WERI-Rb-1 (cell line): ENCODE measurements around the gene KAZN.

Source experiments
- DNase-seq: peaks from one replicate; pipeline ENCODE4 v3.0.0-alpha.2; 2020
- H3K27ac ChIP-seq: fragments of 250-450 bp; sonication (Bioruptor Pico); 2 replicates; pipeline ENCODE4 v1.5.1; 2020; ENCODE audit warnings: mild to moderate bottlenecking, moderate library complexity
- H3K27me3 ChIP-seq: fragments of 250-450 bp; sonication (Bioruptor Pico); 2 replicates; pipeline ENCODE4 v1.5.1; 2021; ENCODE audit warnings: mild to moderate bottlenecking, low read depth, moderate library complexity; ENCODE audit not compliant: insufficient read depth, severe bottlenecking
- H3K36me3 ChIP-seq: fragments of 250-450 bp; sonication (Bioruptor Pico); 2 replicates; pipeline ENCODE4 v1.5.1; 2020; ENCODE audit warnings: mild to moderate bottlenecking, moderate library complexity
- H3K4me3 ChIP-seq: 2 replicates; pipeline ENCODE4 v1.5.1; 2011; ENCODE audit warnings: low read depth, mild to moderate bottlenecking, control low read depth, low read length
- H3K9me3 ChIP-seq: fragments of 250-450 bp; sonication (Bioruptor Pico); 2 replicates; pipeline ENCODE4 v1.5.1; 2021; ENCODE audit warnings: mild to moderate bottlenecking, moderate library complexity; ENCODE audit not compliant: severe bottlenecking
- TF ChIP-seq, protein P1 (sequence below): IDR thresholded peaks from 2 replicates; pipeline ENCODE4 v1.5.1; 2011; ENCODE audit warnings: low read depth, mild to moderate bottlenecking, control low read depth, inconsistent platforms, low read length

KAZN gene

DNA sequence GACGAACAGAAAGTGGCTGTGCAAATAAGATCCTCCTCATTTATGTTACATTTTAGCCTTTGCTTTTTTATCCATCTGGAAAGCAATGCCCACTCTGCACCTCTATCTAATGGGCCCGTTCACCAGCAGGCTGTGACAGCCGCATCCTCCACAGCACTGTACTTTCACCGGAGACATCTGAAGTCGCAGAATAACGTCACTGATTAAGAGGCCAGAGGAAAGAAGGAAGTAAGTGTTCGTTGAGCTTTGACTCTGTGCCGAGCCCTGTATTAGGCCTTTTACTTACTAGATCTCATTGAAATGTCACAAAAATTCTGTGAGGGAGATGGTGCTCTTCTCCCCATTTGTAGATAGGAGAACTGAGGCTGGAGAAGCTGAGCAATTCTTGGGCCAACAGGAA lies 62.3 kb downstream of the KAZN start:
- TF ChIP-seq, protein P1, sequence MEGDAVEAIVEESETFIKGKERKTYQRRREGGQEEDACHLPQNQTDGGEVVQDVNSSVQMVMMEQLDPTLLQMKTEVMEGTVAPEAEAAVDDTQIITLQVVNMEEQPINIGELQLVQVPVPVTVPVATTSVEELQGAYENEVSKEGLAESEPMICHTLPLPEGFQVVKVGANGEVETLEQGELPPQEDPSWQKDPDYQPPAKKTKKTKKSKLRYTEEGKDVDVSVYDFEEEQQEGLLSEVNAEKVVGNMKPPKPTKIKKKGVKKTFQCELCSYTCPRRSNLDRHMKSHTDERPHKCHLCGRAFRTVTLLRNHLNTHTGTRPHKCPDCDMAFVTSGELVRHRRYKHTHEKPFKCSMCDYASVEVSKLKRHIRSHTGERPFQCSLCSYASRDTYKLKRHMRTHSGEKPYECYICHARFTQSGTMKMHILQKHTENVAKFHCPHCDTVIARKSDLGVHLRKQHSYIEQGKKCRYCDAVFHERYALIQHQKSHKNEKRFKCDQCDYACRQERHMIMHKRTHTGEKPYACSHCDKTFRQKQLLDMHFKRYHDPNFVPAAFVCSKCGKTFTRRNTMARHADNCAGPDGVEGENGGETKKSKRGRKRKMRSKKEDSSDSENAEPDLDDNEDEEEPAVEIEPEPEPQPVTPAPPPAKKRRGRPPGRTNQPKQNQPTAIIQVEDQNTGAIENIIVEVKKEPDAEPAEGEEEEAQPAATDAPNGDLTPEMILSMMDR, result no peak
- no peak overlapping the region for H3K4me3 ChIP-seq
- H3K36me3 ChIP-seq, result no peaks in the 10 kb centered on the region
- H3K27ac ChIP-seq, result no peak overlapping the region
- no peak for DNase-seq
- H3K9me3 ChIP-seq, result no peaks in the 10 kb centered on the region
- H3K27me3 ChIP-seq, result peaks cover 7% of the 10 kb centered on the region

DNA sequence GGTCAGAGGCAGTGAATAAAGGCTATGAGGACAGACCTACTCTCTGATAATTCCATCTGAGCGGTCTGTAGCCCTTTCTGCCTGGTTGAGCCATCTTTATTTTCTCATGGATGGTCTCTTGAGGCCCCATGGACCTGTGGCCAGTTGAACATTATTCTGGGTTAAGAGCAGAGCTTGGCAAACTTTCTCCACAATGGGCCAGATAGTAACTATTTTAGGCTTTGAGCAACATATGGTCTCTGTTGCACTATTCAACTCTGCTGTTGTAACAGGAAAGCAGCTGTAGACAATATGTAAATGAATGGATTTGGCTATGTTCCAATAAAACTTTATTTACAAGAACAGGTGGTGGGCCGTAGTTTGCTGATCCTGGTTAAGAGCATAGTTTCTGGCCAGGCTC lies 62.7 kb downstream of the KAZN start:
- no peak for DNase-seq
- Histone ChIP-seq H3K9me3 (no peaks in the 10 kb centered on the region), H3K27ac (no peak overlapping the region), H3K36me3 (no peaks in the 10 kb centered on the region), H3K27me3 (peaks cover 7% of the 10 kb centered on the region), H3K4me3 (no peak overlapping the region)
- TF ChIP-seq, protein P1, result no peak

DNA sequence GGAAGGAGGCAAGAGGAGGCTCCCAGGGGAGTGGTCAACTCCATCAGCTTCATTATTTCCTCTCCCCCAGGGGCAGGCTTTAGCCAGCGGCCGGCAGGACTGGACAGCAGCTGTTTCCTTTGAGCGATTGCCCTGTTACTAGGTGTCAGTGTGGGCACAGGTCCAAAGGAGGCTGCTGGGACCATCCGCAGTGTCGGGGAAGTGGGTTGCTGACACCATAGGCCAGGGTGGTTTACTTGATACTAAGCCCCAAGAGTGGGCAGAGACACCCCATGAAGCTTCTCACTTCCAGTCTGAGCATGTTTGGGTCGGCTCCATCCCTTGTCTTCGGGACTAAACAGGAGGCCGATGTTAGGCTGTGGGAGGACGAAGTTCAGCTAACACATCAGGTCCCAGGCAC lies 63.6 kb downstream of the KAZN start:
- H3K36me3 ChIP-seq, result no peaks in the 10 kb centered on the region
- DNase-seq, result no peak
- H3K27me3 ChIP-seq, result peaks cover 7% of the 10 kb centered on the region
- H3K9me3 ChIP-seq, result no peaks in the 10 kb centered on the region
- no peak overlapping the region for H3K27ac ChIP-seq
- TF ChIP-seq, protein P1, result no peak
- no peak overlapping the region for H3K4me3 ChIP-seq

DNA sequence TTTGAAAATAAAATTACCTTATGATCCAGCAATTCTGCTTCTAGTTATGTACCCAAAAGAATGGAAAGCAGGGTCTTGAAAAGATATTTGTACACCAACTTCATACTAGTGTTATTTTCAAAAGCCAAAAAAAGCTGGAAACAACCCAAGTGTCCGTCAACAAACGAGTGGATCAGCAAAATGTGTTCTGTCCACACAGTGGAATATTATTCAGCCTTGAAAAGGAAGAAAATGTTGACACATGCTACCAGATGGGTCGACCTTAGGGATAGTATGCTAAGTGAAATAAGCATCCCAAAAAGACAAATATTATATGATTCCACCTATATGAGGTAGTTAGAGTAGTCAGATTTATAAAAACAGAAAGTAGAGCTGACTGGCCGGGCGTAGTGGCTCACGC lies 65.3 kb downstream of the KAZN start:
- H3K27me3 ChIP-seq, result peaks cover 7% of the 10 kb centered on the region
- no peak overlapping the region for H3K4me3 ChIP-seq
- no peak overlapping the region for H3K27ac ChIP-seq
- TF ChIP-seq, protein P1, result no peak
- no peaks in the 10 kb centered on the region for H3K9me3 ChIP-seq
- no peaks in the 10 kb centered on the region for H3K36me3 ChIP-seq
- DNase-seq, result no peak

DNA sequence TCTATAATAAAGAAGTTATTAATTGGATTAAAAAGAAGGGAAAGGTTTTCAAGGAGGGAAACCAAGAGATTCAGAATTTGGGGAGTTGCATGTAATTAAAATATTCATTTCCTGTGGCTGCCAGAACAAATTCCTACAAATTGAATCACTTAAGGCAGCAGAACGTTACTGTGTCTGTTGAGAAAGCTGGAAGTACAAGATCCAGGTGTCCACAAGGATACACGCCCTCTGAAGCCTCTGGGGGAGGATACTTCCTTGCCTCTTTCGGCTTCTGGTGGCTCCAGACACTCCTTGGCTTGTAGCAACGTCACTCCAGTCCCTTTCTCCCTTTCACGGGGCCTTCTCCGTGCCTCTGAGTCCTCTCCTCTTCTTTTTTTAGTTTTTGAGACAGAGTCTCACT lies 67.9 kb downstream of the KAZN start:
- H3K27me3 ChIP-seq, result no peaks in the 10 kb centered on the region
- H3K36me3 ChIP-seq, result no peaks in the 10 kb centered on the region
- no peaks in the 10 kb centered on the region for H3K9me3 ChIP-seq
- no peak overlapping the region for H3K4me3 ChIP-seq
- H3K27ac ChIP-seq, result no peak overlapping the region
- DNase-seq, result no peak
- TF ChIP-seq, protein P1, result no peak

DNA sequence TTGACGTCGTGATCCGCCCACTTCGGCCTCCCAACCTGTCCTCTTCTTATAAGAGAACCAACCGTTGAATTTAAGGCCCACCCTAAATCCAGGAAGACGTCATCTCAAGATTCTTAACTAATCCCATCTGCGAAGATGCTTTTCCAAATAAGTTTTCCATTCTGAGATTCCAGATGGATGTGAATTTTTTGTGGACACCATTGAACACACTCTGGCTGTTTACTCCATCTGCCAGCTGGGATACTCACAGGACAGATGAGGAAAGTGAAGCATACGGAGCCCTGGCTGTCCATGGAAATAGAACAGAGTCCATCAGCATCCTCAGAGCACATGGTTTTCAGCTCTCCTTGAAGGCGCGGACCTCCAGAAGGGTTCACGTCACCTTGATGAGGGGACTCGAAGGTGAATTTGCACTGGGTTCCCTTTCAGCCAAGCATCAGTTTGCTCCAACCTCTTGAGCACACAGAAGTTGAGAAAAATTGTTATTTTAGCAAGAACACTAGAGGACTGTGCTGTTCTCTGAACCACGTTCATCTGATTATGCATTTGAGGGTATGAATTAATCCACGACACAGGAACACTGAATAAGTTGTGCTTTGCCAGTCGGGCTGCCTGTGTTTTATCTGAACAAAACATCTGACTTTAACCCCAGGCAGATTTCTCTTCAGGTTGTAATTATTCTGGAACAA lies 68.6 kb downstream of the KAZN start:
- TF ChIP-seq, protein P1, result no peak
- Histone ChIP-seq H3K27me3 (no peaks in the 10 kb centered on the region), H3K4me3 (no peak overlapping the region), H3K36me3 (no peaks in the 10 kb centered on the region), H3K27ac (no peak overlapping the region), H3K9me3 (no peaks in the 10 kb centered on the region)
- no peak for DNase-seq
